H1 (cell line): ENCODE data around the gene ABHD17B. TPM values are rescaled to one million over a fixed set of nuclear protein-coding genes. Genes with fewer than 3 reads are reported as not detected.
A peak's percentile ranks its signal among the peaks of the same experiment; 100 is the strongest.

Source experiments
- CTCF ChIA-PET: fragments of 300-600 bp; sonication (Branson Sonifier 250); formaldehyde crosslinking; loops from one replicate; lab custom pipeline; 2021; ENCODE audit not compliant: partially characterized antibody; lab: Charles Lee
- POLR2A ChIA-PET: fragments of 300-600 bp; sonication (Branson Sonifier 250); formaldehyde crosslinking; loops from one replicate; lab custom pipeline; 2021; ENCODE audit warnings: inconsistent platforms; ENCODE audit not compliant: partially characterized antibody; lab: Charles Lee
- DNase-seq, 2 experiments: peaks; one replicate each; pipeline versions ENCODE4 v3.0.0 to v3.0.0-alpha.2; 2010 to 2022; ENCODE audit warnings: low spot score in 2 of 2, low read depth in 1 of 2, mixed read lengths in 1 of 2
- FAIRE-seq: peaks from 2 replicates; lab custom pipeline; 2011; peaks lifted over from hg19 to GRCh38; lab: Jason Lieb, UNC
- H2AFZ ChIP-seq: 2 replicates; pipeline ENCODE4 v1.8.1; 2012; ENCODE audit warnings: low read length, inconsistent platforms
- H2AK5ac ChIP-seq: 2 replicates; pipeline ENCODE4 v1.6.1; 2013; ENCODE audit warnings: low read depth, low read length
- H2BK120ac ChIP-seq: replicated peaks from 2 replicates; pipeline ENCODE3; 2013; ENCODE audit warnings: low read depth, low read length, inconsistent platforms
- H2BK12ac ChIP-seq: 2 replicates; pipeline ENCODE4 v1.6.1; 2013; ENCODE audit warnings: low read depth, low read length
- H2BK15ac ChIP-seq: 2 replicates; pipeline ENCODE4 v1.6.1; 2013; ENCODE audit warnings: low read length
- H2BK20ac ChIP-seq: 2 replicates; pipeline ENCODE4 v1.6.1; 2013; ENCODE audit warnings: low read length
- H2BK5ac ChIP-seq: 2 replicates; pipeline ENCODE4 v1.6.1; 2013; ENCODE audit warnings: low read depth, low read length
- H3K14ac ChIP-seq: 2 replicates; pipeline ENCODE4 v1.6.1; 2013; ENCODE audit warnings: inconsistent platforms; ENCODE audit not compliant: insufficient read length
- H3K18ac ChIP-seq: 2 replicates; pipeline ENCODE4 v1.6.1; 2013; ENCODE audit warnings: low read length; ENCODE audit errors: extremely low read depth
- H3K23ac ChIP-seq: 2 replicates; pipeline ENCODE4 v1.6.1; 2013; ENCODE audit warnings: inconsistent platforms; ENCODE audit not compliant: insufficient read length
- H3K23me2 ChIP-seq: 2 replicates; pipeline ENCODE4 v1.6.1; 2013; ENCODE audit warnings: low read depth, low read length
- H3K27ac ChIP-seq: 2 replicates; pipeline ENCODE4 v1.6.1; 2011; ENCODE audit warnings: low read depth, low read length, inconsistent platforms
- H3K27me3 ChIP-seq, 4 experiments: replicated peaks in 1 of 4; 1 replicate in 1 of 4; 2 replicates in 3 of 4; pipeline versions ENCODE4 v1.6.1 to v1.8.1; 2011 to 2013; ENCODE audit warnings: low read length in 3 of 4, mild to moderate bottlenecking in 3 of 4, inconsistent platforms in 2 of 4, mixed read lengths in 2 of 4, moderate library complexity in 1 of 4; ENCODE audit not compliant: control insufficient read depth in 3 of 4, insufficient read depth in 3 of 4; ENCODE audit errors: extremely low read depth in 1 of 4
- H3K36me3 ChIP-seq, 4 experiments: 2 replicates each; pipeline versions ENCODE4 v1.6.1 to v1.8.1; 2011 to 2013; ENCODE audit warnings: mild to moderate bottlenecking in 4 of 4, low read length in 3 of 4, moderate library complexity in 2 of 4, control low read depth in 1 of 4, inconsistent platforms in 1 of 4; ENCODE audit not compliant: insufficient read depth in 4 of 4, control insufficient read depth in 2 of 4
- H3K4ac ChIP-seq: replicated peaks from 2 replicates; pipeline ENCODE3; 2013; ENCODE audit warnings: low read length, low read depth, mixed read lengths, inconsistent platforms; ENCODE audit not compliant: insufficient read length
- H3K4me1 ChIP-seq, 4 experiments: replicated peaks in 1 of 4; 1 replicate in 1 of 4; 2 replicates in 3 of 4; pipeline versions ENCODE4 v1.6.1 to v1.8.1; 2011 to 2013; ENCODE audit warnings: low read length in 3 of 4, inconsistent platforms in 2 of 4, mixed read lengths in 1 of 4; ENCODE audit not compliant: insufficient read depth in 4 of 4, control insufficient read depth in 3 of 4
- H3K4me2 ChIP-seq, 2 experiments: 2 replicates each; pipeline versions ENCODE4 v1.6.1 to v1.8.1; 2011 to 2013; ENCODE audit warnings: low read depth in 2 of 2, low read length in 2 of 2, control low read depth in 1 of 2, inconsistent platforms in 1 of 2, mild to moderate bottlenecking in 1 of 2; ENCODE audit not compliant: insufficient read depth in 1 of 2
- H3K4me3 ChIP-seq, 4 experiments: fragments of 200-600, 300-600 bp in 1 of 4; sonication (generic), shearing (Covaris generic), sonication (Bioruptor Twin) in 1 of 4; 2 replicates each; pipeline versions ENCODE4 v1.5.1 to v1.8.1; 2011 to 2016; ENCODE audit warnings: low read length in 4 of 4, low read depth in 3 of 4, control low read depth in 2 of 4, inconsistent platforms in 2 of 4, mild to moderate bottlenecking in 2 of 4, mixed read lengths in 1 of 4, moderate library complexity in 1 of 4; ENCODE audit not compliant: insufficient read depth in 2 of 4; ENCODE audit errors: extremely low read depth in 1 of 4
- H3K56ac ChIP-seq: replicated peaks from 2 replicates; pipeline ENCODE3; 2013; ENCODE audit warnings: low read depth, mild to moderate bottlenecking, mixed read lengths, low read length, inconsistent platforms; ENCODE audit not compliant: insufficient read length
- H3K79me1 ChIP-seq: 2 replicates; pipeline ENCODE4 v1.6.1; 2013; ENCODE audit warnings: low read depth, low read length, control low read depth
- H3K79me2 ChIP-seq, 2 experiments: 2 replicates each; pipeline versions ENCODE4 v1.6.1 to v1.8.1; 2012 to 2013; ENCODE audit warnings: low read length in 2 of 2, mild to moderate bottlenecking in 2 of 2, inconsistent platforms in 1 of 2; ENCODE audit not compliant: insufficient read depth in 2 of 2, control insufficient read depth in 1 of 2
- H3K9ac ChIP-seq, 4 experiments: replicated peaks in 1 of 4; 1 replicate in 1 of 4; 2 replicates in 3 of 4; pipeline versions ENCODE4 v1.6.1 to v1.8.1; 2011 to 2013; ENCODE audit warnings: low read depth in 3 of 4, low read length in 3 of 4, control low read depth in 2 of 4, mild to moderate bottlenecking in 2 of 4, moderate library complexity in 2 of 4, inconsistent platforms in 1 of 4; ENCODE audit errors: extremely low read depth in 1 of 4
- H3K9me3 ChIP-seq, 2 experiments: 2 replicates each; pipeline versions ENCODE4 v1.6.1 to v1.8.1; 2012 to 2013; ENCODE audit warnings: mild to moderate bottlenecking in 2 of 2, moderate library complexity in 2 of 2, control low read depth in 1 of 2, inconsistent platforms in 1 of 2, low read depth in 1 of 2, low read length in 1 of 2, mixed read lengths in 1 of 2; ENCODE audit not compliant: insufficient read depth in 2 of 2
- H4K20me1 ChIP-seq, 2 experiments: replicated peaks in 1 of 2; 2 replicates each; pipeline versions ENCODE3 to v1.8.1; 2011 to 2013; ENCODE audit warnings: inconsistent platforms in 2 of 2, low read length in 2 of 2, mild to moderate bottlenecking in 1 of 2; ENCODE audit not compliant: insufficient read depth in 2 of 2, control insufficient read depth in 1 of 2
- H4K5ac ChIP-seq: 2 replicates; pipeline ENCODE4 v1.6.1; 2013; ENCODE audit warnings: low read length, low read depth, mixed read lengths, inconsistent platforms; ENCODE audit not compliant: insufficient read length
- H4K8ac ChIP-seq: 2 replicates; pipeline ENCODE4 v1.8.0; 2013; ENCODE audit warnings: mild to moderate bottlenecking, moderate library complexity, low read length, inconsistent platforms; ENCODE audit not compliant: insufficient read depth; ENCODE audit errors: extremely low read depth
- H4K91ac ChIP-seq: replicated peaks from 2 replicates; pipeline ENCODE3; 2013; ENCODE audit warnings: low read length, mixed read lengths, inconsistent platforms; ENCODE audit not compliant: insufficient read length
- CTCF ChIP-seq, 3 experiments: IDR thresholded peaks; 1 replicate in 2 of 3; 2 replicates in 1 of 3; pipeline versions ENCODE4 v1.5.1 to v1.6.1; 2011; ENCODE audit warnings: low read length in 3 of 3, mild to moderate bottlenecking in 3 of 3, inconsistent platforms in 2 of 3, low read depth in 1 of 3, moderate library complexity in 1 of 3; ENCODE audit not compliant: insufficient read depth in 1 of 3; ENCODE audit errors: control extremely low read depth in 1 of 3
- FOSL1 ChIP-seq: IDR thresholded peaks from 2 replicates; pipeline ENCODE4 v1.6.1; 2011; ENCODE audit warnings: mild to moderate bottlenecking, low read depth, low read length, moderate library complexity; ENCODE audit not compliant: insufficient read depth
- JUND ChIP-seq: IDR thresholded peaks from 2 replicates; pipeline ENCODE4 v1.6.1; 2011; ENCODE audit warnings: mild to moderate bottlenecking, improper control_type of control experiment, low read length
- POLR2AphosphoS5 ChIP-seq: IDR thresholded peaks from 2 replicates; pipeline ENCODE4 v1.6.1; 2011; ENCODE audit warnings: low read depth, low read length
- RNF2 ChIP-seq: fragments of 200-900, 300-1000 bp; sonication (generic); IDR thresholded peaks from 2 replicates; pipeline ENCODE4 v1.7.1; 2016; ENCODE audit warnings: borderline replicate concordance, low read depth, mild to moderate bottlenecking, antibody characterized with exemption, low read length; ENCODE audit not compliant: poor library complexity, severe bottlenecking; ENCODE audit errors: missing control alignments
- SAP30 ChIP-seq: fragments of 300-600 bp; sonication (generic); IDR thresholded peaks from 2 replicates; pipeline ENCODE4 v1.7.1; 2012; ENCODE audit warnings: low read length, moderate library complexity, mild to moderate bottlenecking, inconsistent platforms; ENCODE audit not compliant: insufficient read depth, insufficient replicate concordance
- SP4 ChIP-seq: IDR thresholded peaks from 2 replicates; pipeline ENCODE4 v1.6.1; 2012; ENCODE audit warnings: low read length, inconsistent platforms
- TAF1 ChIP-seq: IDR thresholded peaks from 2 replicates; pipeline ENCODE4 v1.6.1; 2011; ENCODE audit warnings: mild to moderate bottlenecking, low read depth, low read length
- polyA plus RNA-seq, 7 experiments: library from polyadenylated mRNA; depleted of rRNA in 3 of 7; stranded (reverse) in 5 of 7; unstranded in 2 of 7; fragments of >200 nt in 5 of 7; fragments of 200-250 nt in 2 of 7; gene quantifications; 1 replicate in 5 of 7; 2 replicates in 1 of 7; 4 replicates in 1 of 7; pipeline versions ENCODE4 v1.2.1 to v1.2.3, GENCODE V29; 2011 to 2013; ENCODE audit warnings: missing spikeins in 2 of 7, mixed read lengths in 2 of 7
- total RNA-seq: library from RNA; stranded (reverse); fragmentation: NEBNext Ultra II Directional; extraction: Animal tissue kit (Norgen Biotek cat#: 25700); gene quantifications from 2 replicates; pipeline ENCODE4 v1.2.1, GENCODE V29; 2021

Gene ABHD17B
- total and polyA plus RNA-seq, 2 of the 8 experiments (the other 6 are each of a cell fraction or from before 2014, with no cell fraction given) = 37.2 to 60.8 TPM

- no peak overlapping the region for H3K9ac ChIP-seq
- H4K5ac ChIP-seq = no peak overlapping the region
- H2AFZ ChIP-seq = no peak overlapping the region
- no peak overlapping the region for H2AK5ac ChIP-seq
- no peak overlapping the region for H3K18ac ChIP-seq
- peak overlapping the region; percentile 9; the same call in 1 of the 2 replicates for H2BK20ac ChIP-seq
- no peak for FAIRE-seq
- no peak overlapping the region for H3K4me2 ChIP-seq
- no peak overlapping the region for H3K4ac ChIP-seq
- H3K27ac ChIP-seq = no peak overlapping the region
- no peak overlapping the region for H3K14ac ChIP-seq
- H3K36me3 ChIP-seq = peaks cover 0 to 12% (median 5%) of the 10 kb centered on the region in 4 experiments; a peak in 3 of 8 replicates
- no peak overlapping the region for H4K8ac ChIP-seq
- H3K23ac ChIP-seq = no peak overlapping the region
- H3K9me3 ChIP-seq = peaks cover 12 to 13% of the 10 kb centered on the region in 2 experiments; a peak in 3 of 4 replicates
- DNase-seq = no peak
- no peak overlapping the region for H2BK120ac ChIP-seq
- H3K79me2 ChIP-seq = peaks cover 26 to 76% of the 10 kb centered on the region in 2 experiments
- H3K23me2 ChIP-seq = peaks cover 3% of the 10 kb centered on the region
- H2BK5ac ChIP-seq = 0 out of 2 replicates have a peak overlapping the region, but pooled peaks have one; percentile 26
- no peak overlapping the region for H2BK12ac ChIP-seq
- H3K27me3 ChIP-seq = no peaks in the 10 kb centered on the region
- no peaks in the 10 kb centered on the region for H4K20me1 ChIP-seq
- peaks cover 4 to 10% (median 7%) of the 10 kb centered on the region in 4 experiments for H3K4me1 ChIP-seq
- no peak overlapping the region for H3K56ac ChIP-seq
- POLR2A ChIA-PET = interaction anchor here (1.2 kb wide), 1 partner anchor 36 kb away, joined by 3 read pairs; no protein-coding TSS in a partner anchor
- H4K91ac ChIP-seq = no peak overlapping the region
- H3K4me3 ChIP-seq = no peak overlapping the region
- H3K79me1 ChIP-seq = peaks cover 3% of the 10 kb centered on the region; the same call in 1 of the 2 replicates
- no peak overlapping the region for H2BK15ac ChIP-seq
- CTCF ChIA-PET = interaction anchor here (1.5 kb wide), 1 partner anchor 110 kb away, joined by 3 read pairs; no protein-coding TSS in a partner anchor
- TF ChIP-seq JUND = no peak
- no peak for TF ChIP-seq POLR2AphosphoS5
- TF ChIP-seq CTCF (IDR thresholded peaks at IDR 0.05; ENCODE audit: control extremely low read depth in 1 of 3, insufficient read depth in 1 of 3, low read depth in 1 of 3, low read length in 3 of 3) = no peak
- TF ChIP-seq SP4 = no peak
- TF ChIP-seq TAF1 = no peak
- no peak for TF ChIP-seq SAP30
- TF ChIP-seq RNF2 = no peak
- no peak for TF ChIP-seq FOSL1
Measured at GRCh38 chr9:71916834-71917534, 6.0 kb upstream of the ABHD17B start.
